Chondrocyte (in vitro differentiated cells): ENCODE results near the gene PATL1. TPM values are rescaled to one million over a fixed set of nuclear protein-coding genes. Genes with fewer than 3 reads are reported as not detected.

Source experiments
- DNase-seq: peaks from one replicate; pipeline ENCODE4 v3.0.0; 2021; ENCODE audit warnings: mixed read lengths, low spot score
- H3K27ac Mint-ChIP-seq: one replicate; pipeline ENCODE4 v1.8.0; 2021; ENCODE audit warnings: mild to moderate bottlenecking, moderate library complexity, mixed read lengths; ENCODE audit not compliant: unreplicated experiment
- H3K27me3 Mint-ChIP-seq: 2 replicates; pipeline ENCODE4 v1.8.0; 2021; ENCODE audit warnings: low read depth, mixed read lengths
- H3K36me3 Mint-ChIP-seq: 2 replicates; pipeline ENCODE4 v1.8.0; 2021; ENCODE audit warnings: low read depth, mixed read lengths
- H3K4me1 Mint-ChIP-seq: 2 replicates; pipeline ENCODE4 v1.8.0; 2021; ENCODE audit warnings: low read depth, mild to moderate bottlenecking, mixed read lengths
- H3K4me3 Mint-ChIP-seq: one replicate; pipeline ENCODE4 v1.8.0; 2021; ENCODE audit warnings: mild to moderate bottlenecking, moderate library complexity, mixed read lengths; ENCODE audit not compliant: unreplicated experiment
- H3K9me3 Mint-ChIP-seq: 2 replicates; pipeline ENCODE4 v1.8.0; 2021; ENCODE audit warnings: low read depth, mixed read lengths
- total RNA-seq: library from RNA; stranded (reverse); gene quantifications from 3 replicates; pipeline ENCODE4 v1.2.1, GENCODE V29; 2021
- TF ChIP-seq, protein P1 (sequence below): fragments of 200-600 bp; sonication (generic); IDR thresholded peaks from 2 replicates; pipeline ENCODE4 v1.5.0; 2021; ENCODE audit warnings: antibody characterized with exemption, mild to moderate bottlenecking, moderate library complexity

Gene PATL1
- total RNA-seq, 1 donor from 2014 or later, result 28.8 TPM

DNA sequence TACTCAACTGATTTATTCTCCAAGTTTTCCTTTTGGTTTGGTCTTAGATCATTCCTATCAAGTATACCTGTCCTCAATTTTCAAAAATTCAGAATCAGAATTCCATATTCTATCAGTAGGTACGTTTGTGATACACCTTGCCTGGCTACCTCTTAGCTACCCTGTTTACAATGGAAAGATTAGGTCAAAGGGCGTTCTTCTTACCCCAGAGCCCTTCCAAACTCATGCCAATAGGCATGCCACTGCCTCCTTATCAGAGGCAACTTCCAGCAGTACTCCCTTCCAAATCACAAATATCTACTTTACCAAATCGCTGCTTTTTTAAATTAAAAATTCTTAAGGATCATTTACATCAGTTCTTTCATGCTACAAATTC is 1.0 kb downstream of the PATL1 start:
- Mint-ChIP-seq H3K27ac (peak overlapping the region; percentile 93), H3K36me3 (peaks cover 13% of the 10 kb centered on the region), H3K27me3 (no peaks in the 10 kb centered on the region), H3K4me1 (peaks cover 27% of the 10 kb centered on the region), H3K9me3 (no peaks in the 10 kb centered on the region), H3K4me3 (peak overlapping the region; percentile 83)
- TF ChIP-seq, protein P1, sequence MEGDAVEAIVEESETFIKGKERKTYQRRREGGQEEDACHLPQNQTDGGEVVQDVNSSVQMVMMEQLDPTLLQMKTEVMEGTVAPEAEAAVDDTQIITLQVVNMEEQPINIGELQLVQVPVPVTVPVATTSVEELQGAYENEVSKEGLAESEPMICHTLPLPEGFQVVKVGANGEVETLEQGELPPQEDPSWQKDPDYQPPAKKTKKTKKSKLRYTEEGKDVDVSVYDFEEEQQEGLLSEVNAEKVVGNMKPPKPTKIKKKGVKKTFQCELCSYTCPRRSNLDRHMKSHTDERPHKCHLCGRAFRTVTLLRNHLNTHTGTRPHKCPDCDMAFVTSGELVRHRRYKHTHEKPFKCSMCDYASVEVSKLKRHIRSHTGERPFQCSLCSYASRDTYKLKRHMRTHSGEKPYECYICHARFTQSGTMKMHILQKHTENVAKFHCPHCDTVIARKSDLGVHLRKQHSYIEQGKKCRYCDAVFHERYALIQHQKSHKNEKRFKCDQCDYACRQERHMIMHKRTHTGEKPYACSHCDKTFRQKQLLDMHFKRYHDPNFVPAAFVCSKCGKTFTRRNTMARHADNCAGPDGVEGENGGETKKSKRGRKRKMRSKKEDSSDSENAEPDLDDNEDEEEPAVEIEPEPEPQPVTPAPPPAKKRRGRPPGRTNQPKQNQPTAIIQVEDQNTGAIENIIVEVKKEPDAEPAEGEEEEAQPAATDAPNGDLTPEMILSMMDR, result no peak
- DNase-seq, result no peak

DNA sequence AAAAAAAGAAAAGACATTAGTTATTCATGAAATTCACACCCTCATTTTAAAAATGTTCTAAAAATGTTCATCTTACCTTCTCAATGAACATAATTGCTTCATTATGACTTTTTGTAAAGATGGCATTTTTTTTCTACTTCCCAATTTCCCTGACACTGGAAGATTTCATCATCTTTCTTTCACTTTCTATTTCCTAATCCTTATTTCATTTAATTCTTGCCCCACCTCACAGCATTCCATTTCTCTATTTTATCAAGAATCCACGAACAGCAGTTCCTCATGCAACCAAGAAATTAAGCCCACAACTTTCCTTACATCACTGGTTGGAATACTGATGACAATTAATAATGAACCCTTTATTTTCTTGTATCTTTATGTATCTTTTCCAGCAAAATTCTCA is 1.9 kb downstream of the PATL1 start:
- Mint-ChIP-seq H3K27me3 (no peaks in the 10 kb centered on the region), H3K4me1 (peaks cover 27% of the 10 kb centered on the region), H3K4me3 (peak overlapping the region; percentile 83), H3K9me3 (no peaks in the 10 kb centered on the region), H3K36me3 (peaks cover 14% of the 10 kb centered on the region), H3K27ac (peak overlapping the region; percentile 85)
- TF ChIP-seq, protein P1, result no peak
- DNase-seq, result no peak

DNA sequence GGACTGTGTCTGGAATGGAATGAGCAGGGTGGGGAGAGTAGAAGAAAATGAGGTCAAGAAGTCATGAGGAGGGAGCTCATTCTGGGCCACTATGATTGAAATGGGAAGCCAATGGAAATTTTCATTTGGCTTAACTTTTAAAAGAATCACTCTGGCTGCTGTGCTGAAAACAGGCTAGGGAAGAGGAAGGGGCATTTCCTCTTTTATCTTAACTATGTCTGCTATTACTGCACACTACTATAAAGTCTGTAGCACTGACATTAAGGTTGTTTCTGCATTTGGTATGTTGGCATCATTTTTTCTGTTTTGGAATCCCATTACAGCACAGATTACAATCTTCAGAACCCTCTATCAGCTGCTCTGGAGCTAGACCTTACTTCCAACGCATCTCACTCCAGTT is 8.2 kb downstream of the PATL1 start:
- DNase-seq, result no peak
- H3K27me3 Mint-ChIP-seq, result no peaks in the 10 kb centered on the region
- H3K36me3 Mint-ChIP-seq, result peaks cover 33% of the 10 kb centered on the region
- TF ChIP-seq, protein P1, result no peak
- H3K4me1 Mint-ChIP-seq, result peaks cover 15% of the 10 kb centered on the region
- H3K4me3 Mint-ChIP-seq, result no peak overlapping the region
- H3K9me3 Mint-ChIP-seq, result no peaks in the 10 kb centered on the region
- peak overlapping the region; percentile 28 for H3K27ac Mint-ChIP-seq

DNA sequence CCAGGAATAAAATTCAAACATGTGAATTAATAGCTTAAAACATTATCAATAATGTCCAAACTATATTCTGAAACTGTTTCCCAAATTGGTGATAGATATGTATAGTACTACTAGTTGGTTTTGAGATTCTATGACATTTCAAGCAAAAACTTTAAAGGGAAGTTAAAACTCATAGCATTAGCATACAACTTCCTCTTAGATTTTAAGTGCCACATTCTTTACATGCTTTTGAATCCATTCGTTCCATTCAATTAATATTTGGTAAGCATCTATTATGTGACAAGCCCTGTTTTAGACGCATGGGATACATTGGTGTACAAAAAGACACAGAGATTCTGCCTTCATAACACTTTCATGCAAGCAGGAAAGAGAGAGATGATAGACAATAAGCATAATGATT is 8.9 kb downstream of the PATL1 start:
- Mint-ChIP-seq H3K27me3 (no peaks in the 10 kb centered on the region), H3K27ac (peak overlapping the region; percentile 28), H3K4me3 (no peak overlapping the region), H3K9me3 (no peaks in the 10 kb centered on the region), H3K36me3 (peaks cover 39% of the 10 kb centered on the region), H3K4me1 (peaks cover 15% of the 10 kb centered on the region)
- TF ChIP-seq, protein P1, result no peak
- DNase-seq, result no peak

DNA sequence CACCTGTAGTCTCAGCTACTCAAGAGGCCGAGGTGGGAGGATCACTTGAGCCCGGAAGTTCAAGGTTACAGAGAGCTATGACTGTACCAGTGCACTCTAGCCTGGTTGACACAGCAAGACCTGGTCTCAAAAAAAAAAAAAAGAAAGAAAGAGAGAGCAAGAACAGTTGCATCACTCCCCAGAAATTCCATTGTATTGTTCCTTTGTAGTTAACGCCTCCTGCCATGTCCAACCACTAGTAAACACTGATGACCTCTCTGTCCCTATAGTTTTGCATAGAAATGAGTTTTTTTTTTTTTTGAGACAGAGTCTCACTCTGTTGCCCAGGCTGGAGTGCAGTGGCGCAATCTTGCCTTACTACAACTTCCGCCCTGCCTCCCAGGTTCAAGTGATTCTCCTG is 10.8 kb downstream of the PATL1 start:
- H3K27me3 Mint-ChIP-seq, result no peaks in the 10 kb centered on the region
- peaks cover 42% of the 10 kb centered on the region for H3K36me3 Mint-ChIP-seq
- H3K4me3 Mint-ChIP-seq, result no peak overlapping the region
- no peaks in the 10 kb centered on the region for H3K9me3 Mint-ChIP-seq
- H3K27ac Mint-ChIP-seq, result no peak overlapping the region
- DNase-seq, result no peak
- TF ChIP-seq, protein P1, result no peak
- peaks cover 15% of the 10 kb centered on the region for H3K4me1 Mint-ChIP-seq
